ENCODE data around the gene ZRANB3. TPM values are rescaled to one million over a fixed set of nuclear protein-coding genes. Genes with fewer than 3 reads are reported as not detected.
"Not testable (repeated sequence)": the region's sequence is repeated elsewhere in the genome, so short reads cannot be mapped to it uniquely, and the experiment has no call there.

ZRANB3 gene
- total and polyA plus RNA-seq, 8 donors, result 3.5 to 11.2 (median 9.5) TPM

GRCh38 chr2:135093670-135094330 is 437.2 kb downstream of the ZRANB3 start:
- H3K36me3 ChIP-seq, result peaks cover 0 to 31% of the 10 kb centered on the region in 2 donors
- no peak overlapping the region for H3K4me3 ChIP-seq
- H3K9me3 ChIP-seq, result peaks cover 0 to 6% of the 10 kb centered on the region in 2 donors
- TF ChIP-seq CTCF (IDR thresholded peaks at IDR 0.05), result no peak
- intact Hi-C loops (cut with DNase I), result no loop called here
- H3K27me3 ChIP-seq, result no peaks in the 10 kb centered on the region
- no peak overlapping the region for H3K27ac ChIP-seq
- DNase-seq (no peak), ATAC-seq (no peak)
- no peaks in the 10 kb centered on the region for H3K4me1 ChIP-seq

GRCh38 chr2:135093193-135093592 is 437.8 kb downstream of the ZRANB3 start:
- Histone ChIP-seq H3K4me3 (no peak overlapping the region), H3K9me3 (peaks cover 0 to 6% of the 10 kb centered on the region in 2 donors), H3K27ac (no peak overlapping the region), H3K27me3 (no peaks in the 10 kb centered on the region), H3K36me3 (peaks cover 0 to 31% of the 10 kb centered on the region in 2 donors), H3K4me1 (no peaks in the 10 kb centered on the region)
- intact Hi-C loops (cut with DNase I), result no loop called here
- no peak for TF ChIP-seq CTCF (IDR thresholded peaks at IDR 0.05)
- ATAC-seq (no peak), DNase-seq (no peak)

- DNase-seq, result no peak
- no peak for TF ChIP-seq CTCF (IDR thresholded peaks at IDR 0.05)
Measured at GRCh38 chr2:135091681-135092080, 439.3 kb downstream of the ZRANB3 start.

GRCh38 chr2:135089597-135089996 is 441.4 kb downstream of the ZRANB3 start:
- H3K4me1 ChIP-seq; H3K4me3 ChIP-seq; intact Hi-C loops (cut with DNase I); ATAC-seq; H3K27me3 ChIP-seq; DNase-seq; H3K27ac ChIP-seq; H3K9me3 ChIP-seq: not testable (repeated sequence)
- peaks cover 0 to 18% of the 10 kb centered on the region in 2 donors for H3K36me3 ChIP-seq

More at GRCh38 chr2:135091681-135092080, 439.3 kb downstream of the ZRANB3 start:
- no peaks in the 10 kb centered on the region for H3K4me1 ChIP-seq
- ATAC-seq, result no peak
- H3K9me3 ChIP-seq, result peaks cover 0 to 6% of the 10 kb centered on the region in 2 donors
- no peaks in the 10 kb centered on the region for H3K27me3 ChIP-seq
- H3K4me3 ChIP-seq, result no peak overlapping the region
- peaks cover 0 to 31% of the 10 kb centered on the region in 2 donors for H3K36me3 ChIP-seq
- intact Hi-C loops (cut with DNase I), result no loop called here
- no peak overlapping the region for H3K27ac ChIP-seq

Other genes starting within 250 kb of the ZRANB3 start
- gene R3HDM1, start 266 bp upstream of the ZRANB3 start, total RNA-seq, result 10 to 100 TPM; 22.2 to 24.7 TPM
- gene R3HDM1, start 266 bp upstream of the ZRANB3 start, polyA plus RNA-seq (ENCODE audit: insufficient read length in 6 of 6), result 10 to 100 TPM; 36.1 to 42.2 (median 38.7) TPM
- 100 to 1,000 TPM in 1 of 2 donors, 10 to 100 TPM in 1; 88.8 to 114 TPM for gene UBXN4, start 210.6 kb upstream of the ZRANB3 start, total RNA-seq
- gene UBXN4, start 210.6 kb upstream of the ZRANB3 start, polyA plus RNA-seq (ENCODE audit: insufficient read length in 6 of 6), result 100 to 1,000 TPM; 129 to 153 (median 143) TPM